ENCODE results near the gene BEND3.

- TF ChIP-seq POLR2A (IDR thresholded peaks at IDR 0.05) (no peak), CTCF (IDR thresholded peaks at IDR 0.05) (no peak), POLR2AphosphoS5 (IDR thresholded peaks at IDR 0.05) (no peak), EP300 (IDR thresholded peaks at IDR 0.05) (no peak)
Measured at GRCh38 chr6:107032051-107032450, 83.3 kb downstream of the BEND3 start.

All from suprapubic skin (tissue), 4 donors.